GM21381 (cell line): ENCODE results near the gene RANBP3.

Experiments used
- ATAC-seq: cut with Tn5 transposase; IDR thresholded peaks from one replicate; pipeline ENCODE4 v1.9.1; 2021; ENCODE audit warnings: mild to moderate bottlenecking, moderate library complexity; ENCODE audit not compliant: unreplicated experiment

The RANBP3 gene

GRCh38 chr19:5929625-5930024 is 48.3 kb downstream of the RANBP3 start:
- ATAC-seq, result no peak

GRCh38 chr19:5929179-5929578 is 48.8 kb downstream of the RANBP3 start:
- ATAC-seq, result no peak

- ATAC-seq, result peak; percentile 56
Observed at GRCh38 chr19:5927441-5927821, 50.5 kb downstream of the RANBP3 start.

- ATAC-seq, result no peak
Observed at GRCh38 chr19:5926641-5927440, 51.1 kb downstream of the RANBP3 start.

- no peak for ATAC-seq
Observed at GRCh38 chr19:5925830-5926427, 52.0 kb downstream of the RANBP3 start.

GRCh38 chr19:5923356-5923755 is 54.6 kb downstream of the RANBP3 start:
- ATAC-seq, result no peak

GRCh38 chr19:5922161-5922545 is 55.8 kb downstream of the RANBP3 start:
- ATAC-seq, result no peak

GRCh38 chr19:5921516-5922160 is 56.3 kb downstream of the RANBP3 start:
- ATAC-seq, result no peak

GRCh38 chr19:5918463-5919079 is 59.4 kb downstream of the RANBP3 start:
- ATAC-seq, result no peak

GRCh38 chr19:5917431-5918107 is 60.4 kb downstream of the RANBP3 start:
- no peak for ATAC-seq

GRCh38 chr19:5916181-5916708 is 61.7 kb downstream of the RANBP3 start:
- ATAC-seq, result no peak

- ATAC-seq, result no peak
Observed at GRCh38 chr19:5915782-5916165, 62.2 kb downstream of the RANBP3 start.

- no peak for ATAC-seq
Observed at GRCh38 chr19:5914946-5915781, 62.8 kb downstream of the RANBP3 start.

GRCh38 chr19:5914358-5914774 is 63.6 kb downstream of the RANBP3 start:
- no peak for ATAC-seq

- no peak for ATAC-seq
Observed at GRCh38 chr19:5913739-5914357, 64.1 kb downstream of the RANBP3 start, which contains the start of gene CAPS. TSS of gene CAPS (plus strand) at chr19:5914254. CDS start at chr19:5914407, 153 bp downstream.

- no peak for ATAC-seq
Observed at GRCh38 chr19:5911366-5911765, 66.6 kb downstream of the RANBP3 start.

GRCh38 chr19:5910638-5910907 is 67.4 kb downstream of the RANBP3 start:
- no peak for ATAC-seq

- no peak for ATAC-seq
Observed at GRCh38 chr19:5908773-5909442, 69.0 kb downstream of the RANBP3 start.

- ATAC-seq, result no peak
Observed at GRCh38 chr19:5907241-5907640, 70.7 kb downstream of the RANBP3 start.
